Measurements from ENCODE around the gene NEO1.
A peak's percentile ranks its signal among the peaks of the same experiment; 100 is the strongest.

Gene NEO1

DNA sequence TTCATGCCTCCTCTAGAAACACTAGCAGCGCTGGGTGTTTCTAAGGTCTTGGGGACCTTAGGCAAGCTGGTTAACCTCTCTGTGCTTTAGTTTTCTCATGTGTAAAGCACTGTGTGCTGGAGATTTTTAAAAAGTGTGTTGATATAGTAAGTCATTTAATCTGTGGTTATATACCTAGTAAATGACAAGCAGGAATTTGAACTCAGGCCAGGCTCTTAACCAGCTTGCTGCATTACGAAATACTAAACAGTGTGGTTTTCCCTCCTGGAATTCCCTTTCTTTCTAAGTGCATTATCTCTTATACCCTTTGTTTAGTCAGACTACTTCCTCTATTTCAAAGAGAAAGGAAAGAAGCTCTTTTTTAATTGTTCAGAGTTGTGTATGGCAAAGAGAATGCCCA is 26.5 kb downstream of the NEO1 start:
- DNase-seq (ENCODE audit: low read depth), result peak; percentile 79

DNA sequence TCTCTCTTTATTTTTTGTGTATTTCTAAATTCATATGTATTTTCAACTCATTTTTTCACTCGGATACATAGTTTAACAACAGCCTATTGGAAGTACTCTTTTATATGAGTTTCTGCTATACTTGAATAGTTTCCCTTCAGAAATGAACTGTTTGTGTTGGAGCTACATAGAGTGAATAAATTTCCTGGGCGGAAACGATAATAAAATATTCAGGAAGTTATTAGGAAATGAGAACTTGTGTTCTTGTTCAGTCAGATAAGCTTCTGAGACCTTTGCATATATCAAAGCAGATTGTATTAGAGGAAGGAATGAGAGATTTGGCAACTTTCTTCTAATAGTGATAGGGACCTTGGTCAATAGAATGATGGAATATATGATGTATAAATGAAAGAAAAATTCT is 27.3 kb downstream of the NEO1 start:
- no peak for DNase-seq (ENCODE audit: low read depth)

DNA sequence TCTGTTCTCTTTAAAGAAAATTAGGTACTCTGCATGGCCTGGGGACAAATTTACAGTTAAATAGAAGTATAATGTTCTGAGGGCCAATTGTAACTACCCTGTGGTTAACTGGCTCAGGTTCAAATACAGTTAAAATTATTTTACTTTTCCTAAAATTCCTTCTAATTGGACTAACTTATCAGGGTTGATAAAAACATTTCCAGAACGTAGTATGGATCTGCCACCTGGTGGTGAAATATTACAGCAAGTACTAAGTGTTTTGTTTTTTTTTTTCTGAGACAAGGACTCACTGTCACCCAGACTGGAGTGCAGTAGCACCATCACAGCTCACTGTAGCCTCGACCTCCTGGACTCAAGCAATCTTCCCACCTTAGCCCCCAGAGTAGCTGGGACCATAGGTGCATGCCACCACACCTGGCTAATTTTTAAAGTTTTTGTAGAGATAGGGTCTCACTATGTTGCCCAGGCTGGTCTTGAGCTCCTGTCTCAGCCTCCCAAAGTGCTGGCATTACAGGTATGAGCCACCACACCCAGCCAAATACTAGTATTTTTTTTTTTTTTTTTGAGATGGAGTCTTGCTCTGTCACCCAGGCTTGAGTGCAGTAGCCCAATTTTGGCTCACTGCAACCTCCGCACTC is 29.2 kb downstream of the NEO1 start:
- DNase-seq (ENCODE audit: low read depth), result peak; percentile 61

DNA sequence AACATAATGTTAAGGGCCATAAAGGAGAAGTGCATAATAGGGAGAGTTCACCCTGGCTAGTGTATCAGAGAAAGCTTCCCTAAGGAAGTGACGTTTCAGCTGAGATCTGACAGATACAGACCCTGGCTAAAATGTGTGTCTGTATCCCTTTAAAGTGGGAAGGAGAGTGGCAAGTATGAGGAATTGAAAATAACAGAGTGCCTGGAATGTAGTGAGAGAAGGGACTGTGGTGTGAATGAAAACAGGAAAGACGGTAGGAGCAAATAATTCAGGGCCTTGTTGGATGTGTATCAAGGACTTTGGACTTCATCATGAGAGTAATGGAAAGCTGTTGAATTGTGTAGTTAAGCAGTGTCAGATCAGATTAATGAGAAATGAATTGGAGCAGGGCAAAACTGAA is 30.5 kb downstream of the NEO1 start:
- DNase-seq (ENCODE audit: low read depth), result no peak

DNA sequence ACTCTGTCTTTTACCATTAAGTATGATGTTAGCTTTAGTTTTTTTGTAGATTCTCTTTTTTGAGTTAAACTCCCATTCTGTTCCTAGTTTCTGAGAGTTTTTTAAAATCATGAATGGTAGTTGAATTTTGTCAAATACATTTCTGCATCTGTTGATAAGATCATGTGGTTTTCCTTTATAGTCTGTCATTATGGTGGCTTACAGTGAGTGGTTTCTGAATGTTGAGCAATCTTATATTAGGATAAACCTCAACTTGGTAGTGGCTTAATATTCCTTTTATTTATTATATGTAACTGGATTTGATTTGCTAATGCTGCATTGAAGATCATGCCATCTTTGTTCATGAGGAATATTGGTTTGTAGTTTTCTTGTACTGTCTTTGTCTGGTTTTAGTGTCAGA is 34.8 kb downstream of the NEO1 start:
- no peak for DNase-seq (ENCODE audit: low read depth)

DNA sequence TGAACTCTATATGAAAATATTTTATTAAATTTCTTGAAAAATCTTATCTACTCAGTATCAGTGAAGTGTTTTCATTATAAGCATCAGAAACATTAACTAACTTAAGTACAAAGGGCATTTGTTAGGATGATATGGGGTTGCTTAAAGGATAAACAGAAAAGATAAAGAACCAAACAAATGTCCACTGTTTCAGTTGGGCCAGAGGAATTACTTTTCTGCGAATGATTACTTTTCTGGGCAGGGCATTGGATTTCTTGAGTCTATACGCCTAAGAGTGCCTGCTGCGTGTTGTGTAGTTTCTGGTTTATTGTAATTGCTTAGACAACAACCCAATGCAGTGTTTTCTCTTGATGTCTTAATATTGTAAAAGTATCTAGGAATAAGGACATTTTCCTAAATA is 52.8 kb downstream of the NEO1 start:
- DNase-seq (ENCODE audit: low read depth), result no peak

DNA sequence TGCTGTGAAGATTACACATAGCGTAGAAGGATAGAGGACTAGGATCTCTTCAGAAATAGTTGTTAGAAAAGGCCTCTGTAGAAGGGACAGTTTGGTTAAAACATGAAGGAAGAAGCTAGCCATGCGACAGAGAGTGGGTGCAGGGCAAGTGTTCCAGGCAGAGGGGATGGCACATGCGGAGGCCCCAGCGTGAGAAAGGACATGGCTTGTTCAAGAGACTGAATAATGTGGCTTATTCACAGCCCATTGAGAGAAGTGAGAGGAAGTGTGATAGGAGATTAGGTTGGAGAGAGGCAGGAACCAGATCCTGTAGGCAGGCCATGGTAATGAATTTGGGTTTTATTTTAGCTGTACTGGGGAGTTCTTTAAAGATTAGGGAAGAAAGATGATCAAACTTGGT is 56.4 kb downstream of the NEO1 start:
- DNase-seq (ENCODE audit: low read depth), result no peak

DNA sequence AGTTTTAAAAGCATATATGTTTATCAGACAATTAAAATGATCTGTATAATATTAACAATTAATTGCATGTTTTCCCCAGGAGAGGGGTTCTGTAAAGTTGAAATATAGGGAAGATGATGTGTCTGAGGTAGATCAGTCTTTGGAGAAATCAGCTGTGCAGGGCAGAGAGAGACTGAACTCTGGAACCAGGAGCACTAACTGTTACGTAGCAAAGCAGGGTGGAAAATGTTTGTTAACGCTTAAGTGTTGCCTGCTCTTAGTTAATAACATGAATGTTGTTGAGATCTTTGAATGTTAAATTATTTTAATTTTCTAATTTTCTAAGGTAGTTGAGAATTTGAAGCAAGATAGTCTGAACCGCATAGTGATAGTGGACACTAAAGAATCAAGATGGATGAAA is 57.5 kb downstream of the NEO1 start:
- no peak for DNase-seq (ENCODE audit: low read depth)

DNA sequence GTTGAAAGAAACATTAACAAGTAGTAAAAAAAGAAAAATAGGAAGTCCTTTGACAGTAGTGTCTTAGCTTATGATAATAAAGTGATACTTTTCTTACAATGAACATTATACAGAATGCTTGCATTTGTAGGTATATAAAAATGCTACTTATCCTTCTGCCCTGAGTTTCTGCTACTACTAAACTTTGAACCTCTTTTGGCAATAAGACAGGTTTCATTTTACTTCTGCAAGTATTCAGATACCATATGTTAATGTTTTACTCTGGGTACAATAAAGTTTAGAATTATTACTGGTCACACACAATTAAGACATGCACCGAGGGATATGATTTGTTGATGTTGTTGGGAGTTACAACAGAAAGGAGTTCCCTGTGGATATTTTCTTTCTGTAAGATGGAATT is 57.9 kb downstream of the NEO1 start:
- DNase-seq (ENCODE audit: low read depth), result no peak

DNA sequence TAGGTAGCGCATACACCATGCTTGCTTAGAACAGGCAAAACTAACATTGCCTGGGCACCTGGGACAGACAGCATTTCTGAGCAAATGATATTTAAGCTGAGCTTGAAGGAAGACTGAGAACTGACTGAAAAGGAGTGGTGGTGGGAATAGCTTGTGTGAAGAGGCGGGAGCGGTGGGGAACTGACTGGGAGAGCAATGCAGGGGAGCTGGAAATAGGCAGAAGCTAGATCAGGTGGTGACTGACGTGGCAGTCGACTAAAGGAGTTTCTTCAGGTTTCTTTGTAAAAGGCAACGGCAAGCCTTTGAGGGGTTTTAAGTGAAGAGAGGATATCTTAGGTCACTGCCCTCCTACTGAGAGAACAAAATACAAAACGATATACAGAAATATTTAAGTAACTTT is 61.8 kb downstream of the NEO1 start:
- no peak for DNase-seq (ENCODE audit: low read depth)

DNA sequence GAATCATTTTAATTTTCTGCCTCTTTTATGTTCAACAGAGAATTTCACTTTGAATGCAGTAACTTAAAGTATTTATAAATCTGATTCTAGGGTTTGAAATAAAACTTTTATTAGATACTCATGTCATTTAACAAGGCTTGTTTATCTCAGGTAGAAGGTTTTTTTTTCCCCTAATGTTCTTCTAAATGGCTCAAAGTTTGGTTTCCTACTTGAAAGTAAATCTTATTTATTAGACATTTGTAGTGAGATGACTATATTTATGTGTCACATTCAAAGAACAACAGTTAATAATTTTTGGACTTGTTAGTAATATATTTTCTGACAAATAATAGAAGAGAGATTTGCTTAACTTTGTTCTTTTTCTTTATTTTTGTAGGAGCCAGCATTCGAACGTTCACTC is 63.9 kb downstream of the NEO1 start:
- DNase-seq (ENCODE audit: low read depth), result no peak

DNA sequence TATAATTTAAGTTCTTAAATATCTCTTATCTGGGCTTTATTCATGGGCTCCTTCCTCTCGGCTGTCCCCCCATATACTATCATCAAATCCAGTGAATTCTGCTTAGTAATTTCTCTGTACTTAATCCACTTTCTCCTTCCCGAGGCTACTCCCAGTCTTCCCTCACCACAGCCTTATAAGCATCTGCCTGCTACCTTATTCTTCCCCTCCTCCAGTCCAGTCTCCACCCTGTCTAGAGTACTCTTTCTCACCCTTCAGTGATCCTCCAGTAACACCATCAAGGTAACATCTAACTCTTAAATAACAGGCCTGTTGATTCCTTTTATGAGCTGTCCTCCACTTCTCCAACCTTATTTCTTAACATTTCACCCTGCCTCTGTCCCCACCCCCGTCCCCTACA is 65.8 kb downstream of the NEO1 start:
- no peak for DNase-seq (ENCODE audit: low read depth)

DNA sequence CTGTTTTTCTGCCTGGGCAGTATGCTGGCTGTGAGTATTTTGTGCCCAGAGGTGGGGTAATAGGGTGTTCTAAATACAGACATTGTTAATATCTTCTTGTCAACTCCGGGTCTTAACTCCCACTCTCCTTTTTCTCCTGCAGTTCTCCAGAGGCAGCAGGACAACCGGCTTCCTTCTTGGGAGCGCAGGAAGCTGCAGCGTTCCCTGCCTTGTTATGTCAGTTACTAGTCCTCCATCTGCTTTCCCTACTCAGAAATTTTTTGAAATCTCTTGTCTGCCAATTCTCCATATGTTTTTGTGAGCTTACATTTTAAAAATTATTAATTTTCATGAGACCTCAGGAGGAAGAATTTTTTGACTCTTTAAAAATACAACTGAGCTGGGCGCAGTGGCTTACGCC is 67.2 kb downstream of the NEO1 start:
- DNase-seq (ENCODE audit: low read depth), result no peak

DNA sequence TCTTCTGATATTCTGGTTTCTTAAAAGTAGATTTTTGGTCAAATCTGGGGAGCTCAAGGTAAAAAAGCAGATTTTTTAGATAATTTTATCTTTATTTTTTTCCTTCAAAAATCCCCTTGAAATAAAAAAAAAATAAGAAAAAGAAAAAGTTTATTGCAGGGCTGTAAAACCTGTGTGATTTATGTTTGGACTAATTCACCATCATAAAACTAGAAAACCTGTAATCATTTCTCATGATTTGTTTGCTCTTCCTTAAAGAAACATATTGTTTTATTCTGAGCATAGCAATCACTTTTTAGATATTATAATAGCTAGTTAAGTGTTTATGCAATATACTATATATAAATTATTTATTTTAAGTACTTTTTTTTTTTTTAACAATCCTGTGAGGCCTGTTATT is 68.0 kb downstream of the NEO1 start:
- DNase-seq (ENCODE audit: low read depth), result no peak

DNA sequence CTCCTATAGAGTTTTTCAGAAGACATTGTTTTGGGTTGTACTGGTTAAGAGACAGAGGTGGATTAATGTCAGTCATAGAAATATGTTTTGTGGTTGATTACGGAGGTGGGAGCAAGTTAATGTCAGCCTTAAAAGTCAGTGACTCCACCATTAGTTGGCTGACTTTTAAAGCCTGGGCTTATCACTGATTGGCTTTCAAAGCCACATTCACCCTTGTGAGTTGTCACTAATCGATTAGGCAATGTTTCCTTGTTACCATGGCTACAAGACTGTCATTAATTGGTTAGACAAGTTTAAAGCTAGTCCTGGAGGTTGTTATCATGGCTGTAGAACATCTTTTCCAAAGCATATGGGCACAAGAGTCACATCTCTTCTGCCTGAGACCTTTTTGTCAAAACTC is 73.0 kb downstream of the NEO1 start:
- peak; percentile 15 for DNase-seq (ENCODE audit: low read depth)

DNA sequence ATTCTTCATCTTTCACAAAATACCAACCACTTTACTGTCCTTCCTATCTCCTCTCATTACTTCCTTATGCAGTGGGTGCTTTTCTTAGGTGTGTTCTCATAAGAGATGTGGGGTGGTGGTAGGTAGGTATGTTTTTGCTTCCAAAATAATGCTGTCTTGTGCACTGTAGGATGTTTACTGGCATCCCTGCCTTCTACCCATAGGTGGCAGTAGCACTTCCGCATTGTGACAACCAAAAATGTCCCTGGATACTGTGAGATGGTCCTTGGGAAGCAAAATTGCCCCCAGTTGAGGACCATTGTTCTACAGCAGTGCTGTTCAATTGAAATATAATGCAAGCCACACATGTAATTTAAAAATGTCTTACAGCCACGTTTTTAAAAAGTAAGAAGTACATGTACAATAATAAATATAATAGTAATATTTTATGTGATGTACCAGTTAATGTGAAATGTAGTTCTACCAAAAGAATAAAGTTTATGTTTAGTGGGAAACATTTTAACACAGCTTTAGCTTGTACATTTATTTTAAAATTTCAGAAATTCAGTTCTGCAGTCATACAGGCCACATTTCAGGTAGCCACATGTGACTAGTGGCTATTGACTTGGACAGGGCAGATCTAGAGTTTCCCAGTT is 75.2 kb downstream of the NEO1 start:
- peak; percentile 38 for DNase-seq (ENCODE audit: low read depth)

DNA sequence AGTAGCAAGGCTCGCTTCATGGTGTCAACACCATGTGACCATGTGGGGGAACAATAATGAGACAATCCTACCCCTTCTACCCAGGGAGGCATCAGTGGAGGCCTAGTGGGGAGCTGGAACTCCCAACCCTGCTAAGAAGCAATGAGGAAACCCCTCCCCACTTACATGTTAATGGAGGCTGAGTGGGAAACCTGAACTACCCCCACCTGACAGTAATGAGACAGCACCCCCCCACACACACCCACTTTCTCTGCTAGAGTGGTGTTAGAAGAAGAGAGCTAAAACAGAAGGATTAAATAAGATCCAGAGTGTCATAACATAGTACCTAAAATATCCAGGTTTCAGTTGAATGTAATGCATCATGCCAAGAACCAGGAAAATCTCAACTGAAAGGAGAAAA is 78.6 kb downstream of the NEO1 start:
- DNase-seq (ENCODE audit: low read depth), result no peak

DNA sequence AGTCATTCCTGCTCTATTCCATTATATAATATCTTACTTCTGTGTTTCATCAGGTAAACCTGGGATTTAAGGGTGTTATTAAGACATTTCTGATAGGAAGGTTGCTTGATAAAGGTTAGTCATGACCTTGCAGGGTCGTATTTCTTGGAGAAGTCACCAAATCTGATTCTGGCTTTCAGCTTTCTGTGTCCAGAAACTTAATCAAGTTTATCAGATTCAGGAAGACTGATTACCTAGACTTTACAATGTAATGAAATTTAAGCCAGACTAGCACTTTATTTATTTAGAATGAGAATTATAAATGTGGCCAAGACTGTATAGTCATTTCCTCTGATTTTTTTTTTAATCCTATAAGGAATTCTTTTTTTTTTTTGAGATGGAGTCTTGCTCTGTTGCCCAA is 81.9 kb downstream of the NEO1 start:
- DNase-seq (ENCODE audit: low read depth), result no peak

DNA sequence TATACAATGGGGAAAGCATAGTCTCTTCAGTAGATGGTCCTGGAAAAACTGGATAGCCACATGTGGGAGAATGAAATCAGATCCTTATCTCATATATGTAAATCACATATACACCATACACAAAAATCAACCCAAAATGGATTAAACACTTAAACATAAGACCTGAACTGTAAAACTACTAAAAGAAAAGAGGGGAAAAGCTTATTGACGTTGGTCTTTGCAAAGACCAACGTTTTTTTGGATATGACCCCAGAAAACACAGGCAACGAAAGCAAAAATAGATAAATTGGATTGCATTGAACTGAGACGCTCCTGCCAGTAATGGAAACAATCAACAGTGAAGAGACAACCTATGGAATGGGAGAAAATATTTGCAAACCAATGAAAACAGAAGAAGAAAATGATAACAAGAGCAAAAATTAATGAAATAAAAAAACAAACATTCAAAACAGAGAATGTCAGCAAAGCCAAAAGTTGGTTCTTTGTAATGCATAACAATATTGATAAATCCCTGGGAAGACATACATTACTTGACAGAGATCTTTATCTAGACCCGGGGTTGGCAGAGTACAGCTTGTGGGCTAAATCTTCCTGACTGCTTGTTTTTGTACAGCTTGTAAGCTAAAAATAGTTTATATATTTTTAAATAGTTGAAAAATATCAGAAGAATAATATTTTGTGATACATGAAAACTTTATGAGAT is 86.9 kb downstream of the NEO1 start:
- DNase-seq (ENCODE audit: low read depth), result no peak

DNA sequence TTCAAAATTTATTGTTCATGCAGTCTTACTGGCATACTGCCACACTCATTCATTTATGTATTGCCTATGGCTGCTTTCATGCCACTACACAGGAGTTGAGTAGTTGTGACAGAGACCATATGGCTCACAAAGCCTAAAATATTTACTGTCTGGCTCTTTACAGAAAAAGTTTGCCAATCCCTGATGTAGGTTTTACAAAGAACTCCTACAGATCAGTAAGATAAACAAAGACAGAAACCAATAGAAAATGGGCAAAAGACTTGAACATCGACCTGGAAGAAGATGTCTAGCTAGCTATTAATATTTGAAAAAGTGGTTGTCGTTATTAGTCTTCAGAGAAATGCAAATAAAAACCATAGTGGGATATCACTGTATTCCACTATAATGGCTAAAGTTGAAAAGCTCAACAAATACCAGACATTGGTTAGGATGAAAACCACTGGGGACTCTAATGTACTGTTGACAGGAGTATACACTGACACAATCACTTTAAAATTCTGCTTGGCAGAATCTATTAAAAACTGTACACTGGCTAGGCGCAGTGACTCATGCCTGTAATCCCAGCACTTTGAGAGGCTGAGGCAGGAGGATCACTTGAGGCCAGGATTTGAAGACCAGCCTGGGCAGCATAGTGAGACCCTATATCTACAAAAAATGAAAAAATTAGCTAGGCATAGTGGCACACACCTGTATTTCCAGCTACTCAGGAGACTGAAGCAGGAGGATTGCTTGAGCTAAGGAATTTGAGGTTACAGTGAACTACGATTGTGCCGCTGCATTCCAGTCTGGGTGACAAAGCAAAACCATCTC is 87.7 kb downstream of the NEO1 start:
- no peak for DNase-seq (ENCODE audit: low read depth)

DNA sequence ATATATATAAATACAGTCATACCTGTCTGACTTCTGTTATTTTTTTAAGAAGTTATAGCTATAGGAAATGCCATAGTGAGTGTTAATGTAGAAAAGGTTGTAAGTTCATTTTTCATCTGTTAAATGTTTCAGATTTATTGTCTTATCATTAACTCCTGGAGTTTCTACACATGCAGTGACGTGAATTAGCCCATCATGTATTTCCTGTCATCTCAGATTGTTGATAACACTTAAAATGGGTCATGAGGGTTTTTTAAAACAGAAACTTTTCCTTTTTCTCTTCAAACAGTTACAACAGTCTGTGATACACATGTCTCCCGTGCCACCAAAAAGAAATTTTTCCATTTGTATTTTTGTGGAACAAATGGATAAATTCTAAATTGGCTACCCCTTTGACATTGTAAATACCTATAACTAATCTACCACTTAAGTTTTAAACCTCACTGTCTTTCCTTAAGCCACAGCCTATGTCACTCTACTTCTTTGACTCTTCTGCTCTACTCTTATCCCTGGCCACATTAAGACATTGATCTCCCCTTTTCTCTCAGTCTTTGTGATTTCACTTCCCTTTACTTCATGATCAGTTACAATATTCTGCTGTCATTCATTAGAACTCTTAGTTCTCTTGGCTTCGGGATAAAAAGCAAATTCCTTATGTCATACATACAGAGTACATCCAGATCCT is 89.1 kb downstream of the NEO1 start:
- DNase-seq (ENCODE audit: low read depth), result no peak
